Choroid plexus epithelial cell (primary cell): ENCODE results near the gene ABTB2.
"Not testable (repeated sequence)": the region's sequence is repeated elsewhere in the genome, so short reads cannot be mapped to it uniquely, and the experiment has no call there.

ENCODE experiments used
- DNase-seq: peaks from one replicate; pipeline ENCODE4 v3.0.0-alpha.2; 2010; ENCODE audit warnings: low read depth
- H3K4me3 ChIP-seq: 2 replicates; pipeline ENCODE4 v1.5.1; 2011; ENCODE audit warnings: low read depth, mild to moderate bottlenecking, control low read depth, low read length, moderate library complexity
- TF ChIP-seq, protein P1 (sequence below): conservative IDR thresholded peaks from 2 replicates; pipeline ENCODE4 v1.5.1; 2011; ENCODE audit warnings: low read depth, mild to moderate bottlenecking, control low read depth, inconsistent platforms, low read length, moderate library complexity

Gene ABTB2

DNA sequence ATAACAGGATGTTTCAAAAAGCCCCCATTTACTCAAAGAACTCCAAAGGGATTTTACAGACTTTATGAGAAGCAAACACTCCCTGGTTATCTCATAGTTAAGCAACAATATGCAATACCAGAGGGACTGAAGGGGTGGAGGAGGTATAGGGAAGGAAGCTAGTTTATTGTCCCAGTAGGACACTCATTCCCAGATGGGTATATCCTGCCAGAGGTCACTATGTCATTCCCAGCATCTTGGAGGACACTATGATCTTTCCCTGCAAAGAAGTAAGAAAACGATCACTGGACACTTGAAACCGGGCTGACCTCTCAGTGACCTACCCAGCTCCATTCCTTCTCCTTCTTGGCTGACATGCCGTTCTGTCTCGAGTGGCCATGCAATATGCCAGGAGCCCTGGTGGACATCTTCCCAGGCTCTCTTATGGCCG is 137.9 kb downstream of the ABTB2 start:
- TF ChIP-seq, protein P1, sequence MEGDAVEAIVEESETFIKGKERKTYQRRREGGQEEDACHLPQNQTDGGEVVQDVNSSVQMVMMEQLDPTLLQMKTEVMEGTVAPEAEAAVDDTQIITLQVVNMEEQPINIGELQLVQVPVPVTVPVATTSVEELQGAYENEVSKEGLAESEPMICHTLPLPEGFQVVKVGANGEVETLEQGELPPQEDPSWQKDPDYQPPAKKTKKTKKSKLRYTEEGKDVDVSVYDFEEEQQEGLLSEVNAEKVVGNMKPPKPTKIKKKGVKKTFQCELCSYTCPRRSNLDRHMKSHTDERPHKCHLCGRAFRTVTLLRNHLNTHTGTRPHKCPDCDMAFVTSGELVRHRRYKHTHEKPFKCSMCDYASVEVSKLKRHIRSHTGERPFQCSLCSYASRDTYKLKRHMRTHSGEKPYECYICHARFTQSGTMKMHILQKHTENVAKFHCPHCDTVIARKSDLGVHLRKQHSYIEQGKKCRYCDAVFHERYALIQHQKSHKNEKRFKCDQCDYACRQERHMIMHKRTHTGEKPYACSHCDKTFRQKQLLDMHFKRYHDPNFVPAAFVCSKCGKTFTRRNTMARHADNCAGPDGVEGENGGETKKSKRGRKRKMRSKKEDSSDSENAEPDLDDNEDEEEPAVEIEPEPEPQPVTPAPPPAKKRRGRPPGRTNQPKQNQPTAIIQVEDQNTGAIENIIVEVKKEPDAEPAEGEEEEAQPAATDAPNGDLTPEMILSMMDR: no peak
- DNase-seq: no peak

DNA sequence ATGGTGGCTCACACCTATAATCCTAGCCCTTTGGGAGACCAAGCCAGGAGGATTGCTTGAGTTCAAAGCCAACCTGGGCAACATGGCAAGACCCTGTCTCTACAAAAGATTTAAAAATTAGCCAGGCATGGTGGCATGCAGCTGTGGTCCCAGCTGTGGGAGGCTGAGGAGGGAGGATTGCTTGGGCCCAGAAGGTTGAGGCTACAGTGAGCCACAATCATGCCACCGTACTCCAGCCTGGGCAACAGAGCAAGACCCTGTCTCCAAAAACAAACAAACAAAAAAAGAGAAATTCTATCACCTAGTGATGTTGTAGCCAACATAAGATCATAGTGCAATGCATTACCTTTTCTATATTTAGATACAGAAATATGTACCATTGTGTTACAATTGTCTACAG is 138.5 kb downstream of the ABTB2 start:
- no peak overlapping the region for H3K4me3 ChIP-seq
- DNase-seq: no peak

More for the DNA sequence above, 137.9 kb downstream of the ABTB2 start:
- no peak overlapping the region for H3K4me3 ChIP-seq

DNA sequence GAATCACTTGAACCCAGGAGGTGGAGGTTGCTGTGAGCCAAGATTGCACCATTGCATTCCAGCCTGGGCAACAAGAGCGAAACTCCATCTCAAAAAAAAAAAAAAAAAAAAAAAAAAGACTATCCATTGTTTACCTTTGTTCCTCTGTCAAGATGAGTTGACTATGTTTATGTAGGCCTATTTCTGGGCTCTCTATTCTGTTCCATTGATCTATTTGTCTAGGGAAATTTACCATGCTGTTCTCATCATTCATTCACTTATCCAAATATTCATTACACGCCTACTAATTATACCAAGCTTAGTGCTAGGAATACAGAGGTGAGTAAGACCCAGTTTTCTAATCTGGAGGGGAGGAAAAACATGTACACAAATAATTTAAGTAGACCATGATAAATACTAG is 139.1 kb downstream of the ABTB2 start:
- DNase-seq, H3K4me3 ChIP-seq: not testable (repeated sequence)

More for the DNA sequence above, 138.5 kb downstream of the ABTB2 start:
- TF ChIP-seq, protein P1: no peak

DNA sequence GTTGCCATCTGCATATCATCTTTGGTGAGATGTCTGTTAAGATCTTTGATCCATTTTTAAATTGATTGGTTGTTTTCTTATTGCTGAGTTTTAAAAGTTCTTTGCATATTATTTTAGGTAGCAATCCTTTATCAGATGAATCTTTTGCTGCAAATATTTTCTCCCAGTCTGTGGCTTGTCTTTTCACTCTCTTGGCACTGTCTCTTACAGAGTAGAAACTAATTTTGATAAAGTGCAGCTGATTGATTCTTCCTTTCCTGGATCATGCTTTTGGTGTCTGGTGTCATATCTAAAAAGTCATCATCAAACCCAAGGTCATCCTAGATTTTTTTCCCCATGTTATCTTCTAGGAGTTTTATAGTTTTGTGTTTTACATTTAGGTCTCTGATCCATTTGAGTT is 139.7 kb downstream of the ABTB2 start:
- TF ChIP-seq, protein P1: no peak
- no peak for DNase-seq
- H3K4me3 ChIP-seq: no peak overlapping the region

DNA sequence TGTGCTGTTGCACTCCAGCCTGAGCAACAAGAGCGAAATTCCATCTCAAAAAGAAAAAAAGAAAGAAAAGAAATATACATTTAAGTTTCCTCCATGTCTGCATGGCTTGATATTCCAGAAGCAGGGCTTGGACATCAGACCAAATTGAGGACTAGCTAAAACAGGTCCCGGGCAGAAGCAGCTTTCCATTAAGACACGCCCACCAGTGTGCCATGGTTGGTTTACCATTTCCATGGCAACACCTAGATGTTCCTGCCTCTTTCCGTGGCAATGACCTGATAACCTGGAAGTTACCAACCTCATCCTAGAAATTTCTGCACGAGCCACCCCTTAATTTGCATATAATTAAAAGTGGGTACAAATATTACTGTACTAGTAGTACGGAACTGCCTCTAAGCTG is 141.1 kb downstream of the ABTB2 start:
- no peak for DNase-seq
- TF ChIP-seq, protein P1: no peak
- H3K4me3 ChIP-seq: no peak overlapping the region

DNA sequence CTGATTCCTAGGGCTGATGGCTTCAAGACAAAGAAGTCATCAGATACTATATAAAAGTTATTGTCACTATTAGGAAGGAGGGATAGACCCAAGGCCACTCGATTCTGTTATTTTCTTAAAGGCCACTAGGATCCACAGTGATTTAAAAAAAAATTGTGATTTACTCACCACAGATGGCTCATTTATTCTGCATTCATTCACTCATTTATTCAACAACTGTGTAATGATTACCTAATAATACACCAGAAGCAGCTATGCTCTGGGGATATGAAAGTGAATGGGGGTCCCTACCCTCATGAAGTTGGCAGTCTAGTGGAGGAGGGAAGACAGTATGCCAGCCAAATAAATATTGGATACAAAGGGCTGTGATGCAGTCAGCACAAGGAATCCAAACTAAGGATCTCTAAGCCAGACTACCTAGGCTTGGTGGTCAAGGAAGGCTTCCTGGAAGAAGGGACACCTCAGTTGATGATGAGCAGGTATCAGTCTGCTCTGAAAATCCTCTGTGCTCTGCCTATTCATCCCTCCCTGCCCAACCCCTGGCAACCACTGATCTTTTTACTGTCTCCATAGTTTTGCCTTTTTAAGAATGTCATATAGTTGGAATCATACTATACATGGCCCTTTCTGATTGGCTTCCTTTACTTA is 141.9 kb downstream of the ABTB2 start:
- DNase-seq: no peak
- TF ChIP-seq, protein P1: no peak
- no peak overlapping the region for H3K4me3 ChIP-seq

DNA sequence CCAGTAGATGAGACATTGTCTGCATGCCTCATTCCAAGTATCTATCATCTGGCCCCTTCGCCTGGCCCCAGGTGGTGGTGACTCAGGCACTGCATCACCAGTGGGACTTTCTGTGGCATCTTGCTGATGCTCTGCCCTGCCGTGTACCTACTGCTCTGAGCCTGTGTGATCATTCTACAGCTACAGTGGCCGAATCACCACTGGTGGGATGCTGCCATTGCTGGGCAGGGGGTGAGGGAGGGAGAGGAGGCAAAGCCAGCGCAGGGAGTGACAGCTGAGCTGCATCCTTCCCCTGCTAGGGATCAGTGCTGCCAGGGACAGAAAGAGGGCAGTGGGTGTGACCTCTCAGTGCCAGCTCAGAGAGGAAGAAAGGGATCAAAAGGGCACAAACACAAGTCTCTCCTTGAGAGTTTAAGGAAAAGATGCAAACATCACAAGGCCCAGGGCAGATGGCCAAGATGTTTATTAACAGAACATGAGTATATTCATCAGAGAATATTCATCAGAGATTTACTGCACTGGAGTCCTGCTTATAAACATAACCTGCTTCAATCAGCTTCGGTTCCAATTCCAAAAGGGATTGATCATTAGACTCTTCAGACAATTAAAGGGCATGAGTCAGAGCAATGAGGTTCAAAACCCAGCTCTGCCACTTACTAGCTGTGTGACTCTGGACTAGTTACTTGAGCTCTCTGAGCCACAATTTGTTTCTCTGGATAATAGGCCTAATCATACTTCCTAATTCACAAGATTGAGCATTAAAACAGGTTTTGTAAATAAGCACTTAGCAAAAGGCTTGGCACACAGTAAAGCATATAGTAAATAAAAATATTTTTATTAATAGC is 142.6 kb downstream of the ABTB2 start:
- peak; percentile 42 for DNase-seq
- TF ChIP-seq, protein P1: no peak
- H3K4me3 ChIP-seq: no peak overlapping the region
